NCI-H146 treated with DMSO at 0.1 percent for 48 hours (cell line): ENCODE measurements around the gene MRPL47.
A peak's percentile ranks its signal among the peaks of the same experiment; 100 is the strongest.

Experiments
- DNase-seq: peaks from one replicate; lab custom pipeline; 2025; ENCODE audit not compliant: unreplicated experiment; lab: John Stamatoyannopoulos, UW

MRPL47 gene

GRCh38 chr3:179591313-179591712 lies 13.1 kb downstream of the MRPL47 start:
- DNase-seq = no peak

GRCh38 chr3:179590669-179591068 lies 13.8 kb downstream of the MRPL47 start:
- no peak for DNase-seq

DNA sequence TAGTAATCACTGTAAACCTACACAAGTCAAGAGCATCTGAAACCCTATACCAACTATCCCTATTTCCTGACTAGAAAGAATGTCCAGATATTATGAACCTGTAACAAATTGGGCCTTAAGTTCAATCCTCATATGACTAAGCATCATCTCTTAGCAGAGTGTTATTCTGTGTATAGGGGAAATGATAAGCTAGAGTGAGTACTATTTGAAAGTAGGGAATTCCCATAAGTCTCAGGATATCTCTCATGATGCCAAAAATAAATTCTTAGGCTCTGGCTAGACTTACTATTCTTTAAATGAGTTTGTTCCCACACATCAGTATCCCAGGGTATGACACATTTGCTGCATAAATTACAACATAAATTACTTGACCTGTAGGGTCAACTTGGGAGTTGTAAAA lies 15.3 kb downstream of the MRPL47 start:
- no peak for DNase-seq

GRCh38 chr3:179580992-179581391 lies 23.4 kb downstream of the MRPL47 start:
- no peak for DNase-seq

- DNase-seq = no peak
Measured at GRCh38 chr3:179565496-179565895, 38.9 kb downstream of the MRPL47 start.

DNA sequence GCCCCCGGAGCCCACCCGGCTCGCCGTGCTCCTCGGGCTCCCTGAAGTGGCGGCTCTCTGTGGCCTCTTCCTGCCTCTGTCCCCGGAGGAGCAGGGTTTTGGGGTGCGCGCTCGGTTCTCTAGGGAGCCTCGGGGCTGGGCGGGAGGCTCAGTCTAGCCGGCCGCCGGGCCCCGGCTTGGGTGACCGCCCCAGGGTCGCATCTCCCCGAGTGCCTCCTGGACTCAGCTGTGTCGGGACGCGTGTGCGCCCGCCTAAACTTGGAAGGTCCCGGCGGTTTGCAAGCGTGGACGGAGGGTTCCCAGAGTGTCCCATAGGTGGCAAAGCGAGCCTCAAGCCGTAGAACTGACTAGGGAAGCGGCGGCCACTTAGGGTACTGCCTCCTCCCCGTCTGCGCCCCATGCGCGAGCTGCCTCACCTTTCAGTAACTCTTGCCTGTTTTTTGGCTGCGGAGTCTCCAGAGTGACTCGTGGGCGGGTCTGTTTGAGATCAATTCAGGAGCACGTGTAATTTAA lies 41.1 kb downstream of the MRPL47 start:
- DNase-seq = peak; percentile 44

- peak; percentile 100 for DNase-seq
Measured at GRCh38 chr3:179562591-179563270, 41.7 kb downstream of the MRPL47 start, which contains the start of gene ACTL6A. Gene ACTL6A (plus strand): TSS chr3:179562926. CDS start chr3:179563093, 167 bp downstream.

DNA sequence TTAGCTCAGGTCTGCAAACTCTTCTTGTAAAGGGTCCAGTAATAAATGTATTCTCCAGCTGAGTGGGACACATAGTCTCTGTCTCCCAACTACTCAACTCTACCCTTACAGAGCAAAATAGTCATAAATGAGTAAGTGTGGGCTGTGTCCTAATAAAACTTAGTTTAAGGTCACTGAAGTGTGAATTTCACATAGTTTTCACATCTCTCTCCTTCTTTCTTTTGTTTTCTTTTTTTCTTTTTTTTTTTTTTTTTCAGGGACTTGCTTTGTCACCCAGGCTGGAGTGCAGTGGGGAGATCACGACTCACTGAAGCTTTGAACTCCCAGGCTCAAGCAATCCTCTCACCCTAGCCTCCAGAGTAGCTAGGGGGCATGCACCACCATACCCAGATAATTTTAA lies 43.6 kb downstream of the MRPL47 start:
- no peak for DNase-seq

GRCh38 chr3:179558742-179559364 lies 45.6 kb downstream of the MRPL47 start:
- DNase-seq = peak; percentile 63

DNA sequence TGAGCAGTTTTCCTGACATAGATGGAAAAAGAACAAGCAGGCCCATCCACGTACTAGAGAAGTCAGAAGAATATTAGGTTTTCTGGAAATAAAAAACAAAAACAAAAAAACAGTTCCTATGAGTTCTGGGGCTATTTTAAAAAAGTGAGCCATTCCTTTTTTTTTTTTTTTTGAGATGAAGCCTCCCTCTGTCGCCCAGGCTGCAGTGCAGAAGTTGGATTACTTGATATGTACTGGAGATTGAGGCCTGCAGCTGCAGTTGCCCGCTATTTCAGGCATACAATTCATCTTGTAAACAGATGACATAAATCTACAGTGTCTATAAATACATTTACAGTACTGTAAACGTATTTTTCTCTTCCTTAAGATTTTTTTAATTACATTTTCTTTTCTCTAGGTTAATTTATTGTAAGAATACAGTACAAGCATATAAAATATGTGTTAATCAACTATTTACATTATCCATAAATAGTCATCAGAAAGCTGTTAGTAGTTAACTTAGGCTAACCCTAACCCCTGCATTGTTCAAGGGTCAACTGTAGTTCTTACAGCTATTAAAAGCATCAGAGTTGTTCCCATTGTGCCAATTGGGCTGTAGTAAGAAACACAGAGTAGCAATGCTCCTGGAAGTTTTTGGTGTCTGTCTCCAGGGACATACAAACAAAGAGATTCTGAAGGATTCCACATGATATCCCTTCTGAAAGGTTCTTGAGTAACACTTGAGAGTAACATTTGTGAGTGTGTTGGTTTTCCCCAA lies 52.9 kb downstream of the MRPL47 start:
- DNase-seq = no peak

GRCh38 chr3:179546814-179547241 lies 57.6 kb downstream of the MRPL47 start:
- no peak for DNase-seq

DNA sequence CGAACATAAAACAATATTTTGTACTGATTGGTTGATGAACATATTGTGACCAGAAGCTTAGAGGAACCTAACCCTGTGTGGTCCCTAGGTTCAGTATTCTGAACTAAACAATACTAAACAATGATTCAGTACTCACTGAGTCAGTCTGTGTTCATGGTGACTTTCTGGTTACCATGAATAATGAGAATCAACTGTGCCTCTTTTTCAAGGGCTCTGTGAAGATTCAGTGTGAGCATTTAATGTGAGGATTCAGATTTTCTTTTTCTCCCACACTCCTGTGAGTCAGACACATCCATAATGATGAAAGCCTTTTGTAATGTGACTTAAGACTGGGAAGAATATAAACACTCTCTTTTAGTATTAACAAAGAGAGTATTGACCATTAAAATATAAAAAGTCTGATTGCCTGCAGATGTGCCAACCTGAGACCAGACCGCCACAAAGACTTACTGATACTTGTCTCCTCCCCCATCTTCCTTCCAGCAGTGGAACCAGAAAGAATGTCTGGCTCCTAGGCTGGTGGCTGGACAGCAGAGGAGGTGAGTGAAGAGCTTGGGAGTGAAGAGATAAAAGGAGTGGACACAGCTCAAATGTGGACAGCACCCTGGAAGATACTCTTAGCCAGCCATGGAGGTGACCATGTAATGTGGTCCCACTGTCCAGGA lies 59.3 kb downstream of the MRPL47 start:
- no peak for DNase-seq

DNA sequence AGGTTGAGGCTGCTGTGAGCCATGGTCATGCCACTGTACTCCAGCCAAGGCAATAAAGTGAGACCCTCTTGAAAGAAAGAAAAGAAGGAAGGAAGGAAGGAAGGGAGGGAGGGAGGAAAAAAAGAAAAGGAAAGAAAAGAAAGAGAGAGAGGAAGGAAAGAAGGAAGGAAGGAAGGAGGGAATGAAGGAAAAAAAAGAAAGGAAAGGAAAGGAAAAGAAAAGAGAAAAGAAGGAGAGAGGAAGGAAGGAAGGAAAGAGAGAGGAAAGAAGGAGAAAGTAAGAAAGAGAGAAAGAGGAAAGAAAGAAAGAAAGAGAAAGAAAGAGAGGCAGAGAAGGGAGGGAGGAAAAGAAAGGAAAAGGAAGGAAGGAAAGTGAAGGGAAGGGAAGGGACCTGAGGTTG lies 62.1 kb downstream of the MRPL47 start:
- DNase-seq = no peak

- no peak for DNase-seq
Measured at GRCh38 chr3:179541596-179541995, 62.8 kb downstream of the MRPL47 start.

DNA sequence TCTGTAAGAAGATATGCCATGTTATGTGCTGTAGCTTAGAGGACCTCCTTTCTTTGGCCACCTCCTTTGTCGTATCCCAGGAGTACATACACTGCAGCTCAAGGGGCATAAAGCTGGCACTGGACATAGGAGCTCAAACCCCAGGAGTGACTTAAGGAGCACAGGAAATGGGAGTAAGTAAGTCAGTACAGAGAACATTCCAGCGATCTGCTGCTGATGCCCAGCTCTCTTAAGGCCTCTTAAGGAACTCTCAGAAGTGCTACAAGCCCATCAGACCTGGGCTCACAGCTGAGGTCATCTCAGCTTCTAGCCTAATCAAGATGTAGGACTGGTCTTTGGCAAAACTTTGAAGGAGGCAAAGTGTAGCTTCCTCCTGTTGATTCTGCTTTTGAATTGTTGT lies 63.3 kb downstream of the MRPL47 start:
- no peak for DNase-seq
